Panc1 (cell line): ENCODE data around the gene PSENEN. TPM values are rescaled to one million over a fixed set of nuclear protein-coding genes. Genes with fewer than 3 reads are reported as not detected.
A peak's percentile ranks its signal among the peaks of the same experiment; 100 is the strongest.

Experiments used
- ATAC-seq: fragments of 200-7000 bp; cut with Tn5 transposase; 2 replicates; pipeline ENCODE4 v1.9.1; 2020; ENCODE audit warnings: mild to moderate bottlenecking, moderate library complexity
- BruUV-seq: library from RNA; stranded (reverse); fragments of 400-500 nt; replicated peaks from 2 replicates; lab custom pipeline; 2021; lab: Mats Ljungman, UMichigan
- CTCF ChIA-PET: fragments of 300-600 bp; sonication (Branson Sonifier 250); formaldehyde crosslinking; loops from one replicate; lab custom pipeline; 2022; ENCODE audit warnings: antibody characterized with exemption; lab: Charles Lee
- POLR2A ChIA-PET: fragments of 300-600 bp; sonication (Branson Sonifier 250); formaldehyde crosslinking; loops from one replicate; lab custom pipeline; 2022; ENCODE audit warnings: antibody characterized with exemption; lab: Charles Lee
- DNase-seq: peaks from one replicate; pipeline ENCODE4 v3.0.0-alpha.2; 2010; ENCODE audit warnings: low read depth, low spot score
- H3K27ac ChIP-seq: 2 replicates; pipeline ENCODE4 v1.5.1; 2011; ENCODE audit warnings: mild to moderate bottlenecking, low read length, inconsistent platforms
- H3K27me3 ChIP-seq: fragments of 200-500 bp; sonication (Bioruptor generic); 2 replicates; pipeline ENCODE4 v1.6.0; 2014; ENCODE audit warnings: low read length, inconsistent platforms; ENCODE audit not compliant: control insufficient read depth, insufficient read depth
- H3K36me3 ChIP-seq: fragments of 200-500 bp; sonication (Bioruptor generic); 2 replicates; pipeline ENCODE4 v1.5.1; 2014; ENCODE audit warnings: inconsistent platforms, mild to moderate bottlenecking, low read length, moderate library complexity; ENCODE audit not compliant: control insufficient read depth, insufficient read depth
- H3K4me1 ChIP-seq: 2 replicates; pipeline ENCODE4 v1.5.1; 2011; ENCODE audit warnings: inconsistent platforms, mild to moderate bottlenecking, low read length, moderate library complexity; ENCODE audit not compliant: control insufficient read depth, insufficient read depth
- H3K4me3 ChIP-seq, 2 experiments: 2 replicates each; pipeline ENCODE4 v1.5.1; 2011 to 2012; ENCODE audit warnings: low read depth in 2 of 2, low read length in 2 of 2, mild to moderate bottlenecking in 2 of 2, inconsistent platforms in 1 of 2, moderate library complexity in 1 of 2
- H3K9me3 ChIP-seq: fragments of 200-500 bp; sonication (Bioruptor generic); 2 replicates; pipeline ENCODE4 v1.5.1; 2014; ENCODE audit warnings: low read depth, mild to moderate bottlenecking, inconsistent platforms, low read length, moderate library complexity; ENCODE audit not compliant: control insufficient read depth, insufficient read depth
- POLR2AphosphoS5 ChIP-seq: IDR thresholded peaks from 2 replicates; pipeline ENCODE4 v1.6.1; 2012; ENCODE audit warnings: mild to moderate bottlenecking, low read depth, low read length, moderate library complexity
- SIN3A ChIP-seq: IDR thresholded peaks from 2 replicates; pipeline ENCODE4 v1.6.1; 2012; ENCODE audit warnings: low read depth, mild to moderate bottlenecking, low read length, moderate library complexity, borderline replicate concordance; ENCODE audit not compliant: insufficient read depth
- TCF7L2 ChIP-seq: IDR thresholded peaks from 2 replicates; pipeline ENCODE4 v1.6.1; 2011; ENCODE audit warnings: mild to moderate bottlenecking, low read depth, low read length, inconsistent platforms
- in situ Hi-C: cut with HindIII; loops from 2 replicates; pipeline ENCODE4 v1.10.0; 2016; ENCODE audit warnings: low sequenced_read_pairs, low pct_unique_long_range_greater_than_20kb
- intact Hi-C: fragments of 100-400 bp; cut with micrococcal nuclease; formaldehyde crosslinking; loops from one replicate; pipeline ENCODE4 v1.10.0; 2022; ENCODE audit not compliant: unreplicated experiment
- total RNA-seq: library from RNA; stranded (reverse); gene quantifications from one replicate; pipeline ENCODE4 v1.2.1, GENCODE V29; 2021; ENCODE audit not compliant: unreplicated experiment
- TF ChIP-seq, protein P1 (sequence below): fragments of 450-650 bp; IDR thresholded peaks from 2 replicates; pipeline ENCODE4 v1.5.1; 2017; ENCODE audit warnings: mild to moderate bottlenecking
- TF ChIP-seq, protein P2 (sequence below), 2 experiments: IDR thresholded peaks; 2 replicates each; pipeline ENCODE4 v1.6.1; 2011 to 2012; ENCODE audit warnings: low read depth in 2 of 2, control low read depth in 1 of 2, low read length in 1 of 2, mild to moderate bottlenecking in 1 of 2, moderate library complexity in 1 of 2; ENCODE audit not compliant: insufficient read depth in 1 of 2

The PSENEN gene
- total RNA-seq, 1 experiment from 2014 or later = 169 TPM

DNA sequence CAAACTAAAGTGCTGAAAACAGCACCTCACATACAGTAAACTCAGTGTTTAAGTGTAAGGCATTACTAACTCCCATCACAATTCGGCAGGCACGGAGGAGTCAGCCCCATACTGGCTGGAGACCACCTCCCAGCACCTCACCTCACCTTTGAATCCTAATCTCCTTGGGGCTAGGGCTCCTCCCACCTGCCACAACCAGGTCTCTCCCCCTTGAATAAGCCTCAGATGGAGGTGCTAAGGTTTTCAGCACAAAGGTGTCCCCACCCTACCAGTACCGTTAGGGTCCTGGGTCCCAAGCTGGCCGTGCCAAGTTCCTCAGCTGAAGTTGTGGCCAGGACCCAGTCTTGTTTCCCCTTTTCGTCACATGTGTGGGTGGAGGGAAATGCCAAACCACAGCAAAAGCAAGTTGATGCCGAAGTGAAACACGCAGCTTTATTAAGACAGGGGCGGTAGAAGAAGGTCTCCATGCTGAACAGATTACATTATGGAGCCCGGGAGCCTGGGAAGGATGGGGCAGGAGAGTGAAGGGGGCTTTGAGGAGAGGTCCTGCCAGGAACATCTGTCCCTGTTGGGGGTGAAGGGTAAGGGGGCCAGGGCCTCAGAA is 3.2 kb upstream of the PSENEN start, which contains the start of gene IGFLR1:
TSS of gene IGFLR1 (minus strand) at position 332 of the 604 bp plus-strand sequence. CDS start 1,272 bp downstream, outside the sequence.
- no peak for ATAC-seq
- Histone ChIP-seq H3K27me3 (no peaks in the 10 kb centered on the region), H3K4me3 (peak within 1 kb of the TSS in 1 of 2 experiments; percentile 79; a peak in 1 of 4 replicates), H3K36me3 (peaks cover 3% of the 10 kb centered on the region; the same call in 1 of the 2 replicates), H3K27ac (no peak within 1 kb of the TSS), H3K9me3 (no peaks in the 10 kb centered on the region), H3K4me1 (peaks cover 28% of the 10 kb centered on the region)
- ChIA-PET CTCF (interaction anchor here (0.6 kb wide), 1 partner anchor 78 kb away, joined by 8 read pairs; no protein-coding TSS in a partner anchor), POLR2A (no interaction called here)
- intact Hi-C loops (no loop called here), in situ Hi-C loops (no loop called here)
- no peak for DNase-seq
- no TSS peak for BruUV-seq
- TF ChIP-seq SIN3A (no peak), POLR2AphosphoS5 (no peak), TCF7L2 (no peak)
- TF ChIP-seq, protein P1, sequence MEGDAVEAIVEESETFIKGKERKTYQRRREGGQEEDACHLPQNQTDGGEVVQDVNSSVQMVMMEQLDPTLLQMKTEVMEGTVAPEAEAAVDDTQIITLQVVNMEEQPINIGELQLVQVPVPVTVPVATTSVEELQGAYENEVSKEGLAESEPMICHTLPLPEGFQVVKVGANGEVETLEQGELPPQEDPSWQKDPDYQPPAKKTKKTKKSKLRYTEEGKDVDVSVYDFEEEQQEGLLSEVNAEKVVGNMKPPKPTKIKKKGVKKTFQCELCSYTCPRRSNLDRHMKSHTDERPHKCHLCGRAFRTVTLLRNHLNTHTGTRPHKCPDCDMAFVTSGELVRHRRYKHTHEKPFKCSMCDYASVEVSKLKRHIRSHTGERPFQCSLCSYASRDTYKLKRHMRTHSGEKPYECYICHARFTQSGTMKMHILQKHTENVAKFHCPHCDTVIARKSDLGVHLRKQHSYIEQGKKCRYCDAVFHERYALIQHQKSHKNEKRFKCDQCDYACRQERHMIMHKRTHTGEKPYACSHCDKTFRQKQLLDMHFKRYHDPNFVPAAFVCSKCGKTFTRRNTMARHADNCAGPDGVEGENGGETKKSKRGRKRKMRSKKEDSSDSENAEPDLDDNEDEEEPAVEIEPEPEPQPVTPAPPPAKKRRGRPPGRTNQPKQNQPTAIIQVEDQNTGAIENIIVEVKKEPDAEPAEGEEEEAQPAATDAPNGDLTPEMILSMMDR = no peak
- TF ChIP-seq, protein P2, sequence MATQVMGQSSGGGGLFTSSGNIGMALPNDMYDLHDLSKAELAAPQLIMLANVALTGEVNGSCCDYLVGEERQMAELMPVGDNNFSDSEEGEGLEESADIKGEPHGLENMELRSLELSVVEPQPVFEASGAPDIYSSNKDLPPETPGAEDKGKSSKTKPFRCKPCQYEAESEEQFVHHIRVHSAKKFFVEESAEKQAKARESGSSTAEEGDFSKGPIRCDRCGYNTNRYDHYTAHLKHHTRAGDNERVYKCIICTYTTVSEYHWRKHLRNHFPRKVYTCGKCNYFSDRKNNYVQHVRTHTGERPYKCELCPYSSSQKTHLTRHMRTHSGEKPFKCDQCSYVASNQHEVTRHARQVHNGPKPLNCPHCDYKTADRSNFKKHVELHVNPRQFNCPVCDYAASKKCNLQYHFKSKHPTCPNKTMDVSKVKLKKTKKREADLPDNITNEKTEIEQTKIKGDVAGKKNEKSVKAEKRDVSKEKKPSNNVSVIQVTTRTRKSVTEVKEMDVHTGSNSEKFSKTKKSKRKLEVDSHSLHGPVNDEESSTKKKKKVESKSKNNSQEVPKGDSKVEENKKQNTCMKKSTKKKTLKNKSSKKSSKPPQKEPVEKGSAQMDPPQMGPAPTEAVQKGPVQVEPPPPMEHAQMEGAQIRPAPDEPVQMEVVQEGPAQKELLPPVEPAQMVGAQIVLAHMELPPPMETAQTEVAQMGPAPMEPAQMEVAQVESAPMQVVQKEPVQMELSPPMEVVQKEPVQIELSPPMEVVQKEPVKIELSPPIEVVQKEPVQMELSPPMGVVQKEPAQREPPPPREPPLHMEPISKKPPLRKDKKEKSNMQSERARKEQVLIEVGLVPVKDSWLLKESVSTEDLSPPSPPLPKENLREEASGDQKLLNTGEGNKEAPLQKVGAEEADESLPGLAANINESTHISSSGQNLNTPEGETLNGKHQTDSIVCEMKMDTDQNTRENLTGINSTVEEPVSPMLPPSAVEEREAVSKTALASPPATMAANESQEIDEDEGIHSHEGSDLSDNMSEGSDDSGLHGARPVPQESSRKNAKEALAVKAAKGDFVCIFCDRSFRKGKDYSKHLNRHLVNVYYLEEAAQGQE (IDR thresholded peaks at IDR 0.05; ENCODE audit: insufficient read depth in 1 of 2, low read depth in 2 of 2, low read length in 1 of 2) = no peak

DNA sequence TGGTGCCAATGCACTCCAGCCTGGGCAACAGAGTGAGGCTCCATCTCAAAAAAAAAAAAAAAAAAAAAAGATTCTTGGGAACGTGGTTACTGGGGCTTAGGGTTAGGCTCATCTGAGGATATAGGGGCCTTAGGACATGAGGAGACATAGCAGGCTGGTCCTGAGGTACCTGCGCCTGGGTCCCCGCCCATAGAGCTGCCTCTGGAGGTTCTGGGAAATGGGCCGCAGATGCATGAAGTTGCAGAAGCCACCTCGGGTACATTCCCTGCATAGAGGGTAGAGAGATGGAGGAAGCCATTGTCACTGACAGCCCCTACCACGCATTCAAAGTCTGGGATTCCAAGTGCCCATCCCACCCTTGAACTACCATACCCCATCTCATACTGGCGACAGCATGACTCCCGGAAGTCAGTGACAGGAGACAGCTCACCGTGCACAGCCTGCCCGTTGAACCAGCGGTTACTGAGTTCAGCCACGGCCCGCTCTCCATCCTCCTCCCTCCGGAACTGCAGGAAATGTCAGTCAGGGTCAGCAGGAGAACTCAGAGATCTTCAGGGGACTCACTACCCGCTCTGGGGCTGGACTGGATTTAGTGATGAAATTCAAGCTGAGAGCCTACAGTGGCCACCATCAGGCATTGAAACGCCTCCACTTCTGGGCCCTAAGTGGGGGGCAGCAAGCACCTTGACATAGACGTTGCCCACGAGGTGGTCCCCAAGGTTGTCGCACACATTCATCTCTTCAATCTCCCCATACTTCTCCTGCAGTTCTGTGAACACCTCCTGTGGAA is 1.6 kb upstream of the PSENEN start:
- no peak for DNase-seq
- H3K36me3 ChIP-seq = no peaks in the 10 kb centered on the region
- H3K27me3 ChIP-seq = no peaks in the 10 kb centered on the region
- no peak for ATAC-seq
- intact Hi-C loops = no loop called here
- POLR2A ChIA-PET = interaction anchor here (0.5 to 0.7 kb wide), 4 partner anchors 32 to 469 kb away, joined by 3 to 9 read pairs (median 5); no protein-coding TSS in a partner anchor
- H3K27ac ChIP-seq = peak overlapping the region; percentile 98
- no TSS peak for BruUV-seq
- H3K4me3 ChIP-seq = peak overlapping the region; percentile 92 to 97
- H3K9me3 ChIP-seq = no peaks in the 10 kb centered on the region
- in situ Hi-C loops = no loop called here
- H3K4me1 ChIP-seq = peaks cover 33% of the 10 kb centered on the region
- CTCF ChIA-PET = interaction anchor here (0.7 kb wide), 1 partner anchor 23 kb away, joined by 8 read pairs; no protein-coding TSS in a partner anchor
- no peak for TF ChIP-seq POLR2AphosphoS5
- no peak for TF ChIP-seq TCF7L2
- TF ChIP-seq, protein P1 = no peak
- no peak for TF ChIP-seq SIN3A
- TF ChIP-seq, protein P2 (IDR thresholded peaks at IDR 0.05; ENCODE audit: insufficient read depth in 1 of 2, low read depth in 2 of 2, low read length in 1 of 2) = no peak
